H9 (cell line): Measurements from ENCODE around the gene GNL1. TPM values are rescaled to one million over a fixed set of nuclear protein-coding genes. Genes with fewer than 3 reads are reported as not detected.
"Not testable (repeated sequence)": the region's sequence is repeated elsewhere in the genome, so short reads cannot be mapped to it uniquely, and the experiment has no call there.

Source experiments
- DNase-seq: peaks from one replicate; pipeline ENCODE4 v3.0.0-alpha.2; 2017
- H2AFZ ChIP-seq: one replicate; pipeline ENCODE4 v1.6.1; 2013; ENCODE audit warnings: mild to moderate bottlenecking, low read length, control low read depth, moderate library complexity
- H2AK5ac ChIP-seq: 2 replicates; pipeline ENCODE4 v1.6.1; 2013; ENCODE audit warnings: low read length, control low read depth, mixed read lengths; ENCODE audit not compliant: insufficient read length
- H2BK120ac ChIP-seq: one replicate; pipeline ENCODE4 v1.6.1; 2013; ENCODE audit warnings: low read depth, mild to moderate bottlenecking, low read length, control low read depth, inconsistent platforms; ENCODE audit not compliant: poor library complexity, severe bottlenecking
- H2BK12ac ChIP-seq: 2 replicates; pipeline ENCODE4 v1.6.1; 2013; ENCODE audit warnings: low read length, control low read depth, mixed read lengths, low read depth; ENCODE audit not compliant: insufficient read length
- H2BK15ac ChIP-seq: 2 replicates; pipeline ENCODE4 v1.6.1; 2013; ENCODE audit warnings: low read depth, low read length, control low read depth
- H2BK20ac ChIP-seq: one replicate; pipeline ENCODE4 v1.6.1; 2013; ENCODE audit warnings: low read depth, mild to moderate bottlenecking, low read length, control low read depth, inconsistent platforms; ENCODE audit not compliant: poor library complexity, severe bottlenecking
- H2BK5ac ChIP-seq: 2 replicates; pipeline ENCODE4 v1.6.1; 2013; ENCODE audit warnings: low read length, control low read depth, mixed read lengths; ENCODE audit not compliant: insufficient read length
- H3K14ac ChIP-seq: 2 replicates; pipeline ENCODE4 v1.6.1; 2013; ENCODE audit warnings: low read length, control low read depth; ENCODE audit not compliant: insufficient read depth
- H3K18ac ChIP-seq: 2 replicates; pipeline ENCODE4 v1.6.1; 2013; ENCODE audit warnings: low read depth, mild to moderate bottlenecking, mixed read lengths, low read length, control low read depth; ENCODE audit not compliant: insufficient read length
- H3K23ac ChIP-seq: 2 replicates; pipeline ENCODE4 v1.6.1; 2013; ENCODE audit warnings: low read length, control low read depth, mixed read lengths, low read depth; ENCODE audit not compliant: insufficient read length
- H3K23me2 ChIP-seq: 2 replicates; pipeline ENCODE4 v1.6.1; 2013; ENCODE audit warnings: low read depth, mild to moderate bottlenecking, mixed read lengths, low read length, control low read depth; ENCODE audit not compliant: insufficient read length, poor library complexity, severe bottlenecking
- H3K27ac ChIP-seq: 2 replicates; pipeline ENCODE4 v1.5.1; 2013; ENCODE audit warnings: low read length, control low read depth, mixed read lengths, low read depth; ENCODE audit not compliant: insufficient read length
- H3K27me3 ChIP-seq: 2 replicates; pipeline ENCODE4 v1.6.1; 2013; ENCODE audit warnings: low read length, control low read depth, inconsistent platforms; ENCODE audit not compliant: insufficient read depth
- H3K4ac ChIP-seq: 2 replicates; pipeline ENCODE4 v1.6.1; 2013; ENCODE audit warnings: low read depth, mild to moderate bottlenecking, control low read depth, inconsistent platforms, low read length, moderate library complexity
- H3K4me1 ChIP-seq: 2 replicates; pipeline ENCODE4 v1.6.1; 2013; ENCODE audit warnings: low read length, control low read depth, inconsistent platforms; ENCODE audit not compliant: insufficient read depth
- H3K4me2 ChIP-seq: 2 replicates; pipeline ENCODE4 v1.6.1; 2013; ENCODE audit warnings: low read length, control low read depth, mixed read lengths; ENCODE audit not compliant: insufficient read length, insufficient read depth
- H3K56ac ChIP-seq: 2 replicates; pipeline ENCODE4 v1.6.1; 2013; ENCODE audit warnings: low read depth, mild to moderate bottlenecking, mixed read lengths, low read length, control low read depth; ENCODE audit not compliant: insufficient read length
- H3K79me1 ChIP-seq: 2 replicates; pipeline ENCODE4 v1.6.1; 2013; ENCODE audit warnings: low read depth, mild to moderate bottlenecking, moderate library complexity, low read length, control low read depth, inconsistent platforms; ENCODE audit not compliant: insufficient read depth, poor library complexity, severe bottlenecking
- H3K79me2 ChIP-seq: 2 replicates; pipeline ENCODE4 v1.6.1; 2013; ENCODE audit warnings: low read length, control low read depth, inconsistent platforms; ENCODE audit not compliant: insufficient read depth
- H3K9ac ChIP-seq: 2 replicates; pipeline ENCODE4 v1.6.1; 2013; ENCODE audit warnings: low read length, control low read depth, mixed read lengths; ENCODE audit not compliant: insufficient read length; ENCODE audit errors: extremely low read depth
- H3K9me3 ChIP-seq: one replicate; pipeline ENCODE4 v1.6.1; 2013; ENCODE audit warnings: low read depth, low read length, inconsistent platforms; ENCODE audit not compliant: control insufficient read depth
- H3T11ph ChIP-seq: one replicate; pipeline ENCODE4 v1.6.1; 2013; ENCODE audit warnings: mild to moderate bottlenecking, low read length, control low read depth, inconsistent platforms
- H4K20me1 ChIP-seq: one replicate; pipeline ENCODE4 v1.6.1; 2013; ENCODE audit not compliant: control insufficient read depth, insufficient read length, insufficient read depth
- H4K5ac ChIP-seq: 2 replicates; pipeline ENCODE4 v1.6.1; 2013; ENCODE audit warnings: low read depth, mild to moderate bottlenecking, mixed read lengths, low read length, control low read depth; ENCODE audit not compliant: insufficient read length
- H4K8ac ChIP-seq: replicated peaks from 2 replicates; pipeline ENCODE4 v1.6.1; 2013; ENCODE audit warnings: low read length, control low read depth, mixed read lengths, low read depth; ENCODE audit not compliant: insufficient read length
- H4K91ac ChIP-seq: 2 replicates; pipeline ENCODE4 v1.6.1; 2013; ENCODE audit warnings: low read depth, mild to moderate bottlenecking, moderate library complexity, mixed read lengths, low read length, control low read depth; ENCODE audit not compliant: insufficient read length
- H3K27ac Mint-ChIP-seq, 3 experiments: 2 replicates in 2 of 3; 3 replicates in 1 of 3; pipeline ENCODE4 v1.8.0; 2020 to 2021; ENCODE audit warnings: mixed read lengths in 3 of 3, mild to moderate bottlenecking in 1 of 3, moderate library complexity in 1 of 3
- H3K27me3 Mint-ChIP-seq: 2 replicates; pipeline ENCODE4 v1.8.0; 2021; ENCODE audit warnings: low read depth, mild to moderate bottlenecking, moderate library complexity, mixed read lengths
- H3K36me3 Mint-ChIP-seq, 3 experiments: 2 replicates in 2 of 3; 3 replicates in 1 of 3; pipeline ENCODE4 v1.8.0; 2020 to 2021; ENCODE audit warnings: low read depth in 3 of 3, mixed read lengths in 3 of 3; ENCODE audit not compliant: insufficient read depth in 1 of 3
- H3K4me1 Mint-ChIP-seq, 2 experiments: 2 replicates each; pipeline ENCODE4 v1.8.0; 2020; ENCODE audit warnings: mixed read lengths in 2 of 2
- H3K4me3 Mint-ChIP-seq, 2 experiments: 2 replicates in 1 of 2; 3 replicates in 1 of 2; pipeline ENCODE4 v1.8.0; 2020 to 2021; ENCODE audit warnings: mild to moderate bottlenecking in 2 of 2, mixed read lengths in 2 of 2, moderate library complexity in 1 of 2
- H3K9me3 Mint-ChIP-seq, 2 experiments: 2 replicates in 1 of 2; 3 replicates in 1 of 2; pipeline ENCODE4 v1.8.0; 2020; ENCODE audit warnings: mild to moderate bottlenecking in 2 of 2, mixed read lengths in 2 of 2, moderate library complexity in 1 of 2
- WGBS: extraction: QIAGEN DNeasy Blood & Tissue Kit; methylation state at CpG from one replicate; pipeline ENCODE4 v1.1.7; 2013; ENCODE audit warnings: missing lambda C conversion rate, low lambda C conversion rate, mixed read lengths; ENCODE audit not compliant: insufficient read length; ENCODE audit errors: extremely low coverage; 5-methylcytosine and 5-hydroxymethylcytosine counted together
- total RNA-seq: library from RNA; stranded (reverse); gene quantifications from 2 replicates; pipeline ENCODE4 v1.2.1, GENCODE V29; 2021

GNL1 gene
- total RNA-seq, 1 experiment from 2014 or later = 83.5 TPM

DNA sequence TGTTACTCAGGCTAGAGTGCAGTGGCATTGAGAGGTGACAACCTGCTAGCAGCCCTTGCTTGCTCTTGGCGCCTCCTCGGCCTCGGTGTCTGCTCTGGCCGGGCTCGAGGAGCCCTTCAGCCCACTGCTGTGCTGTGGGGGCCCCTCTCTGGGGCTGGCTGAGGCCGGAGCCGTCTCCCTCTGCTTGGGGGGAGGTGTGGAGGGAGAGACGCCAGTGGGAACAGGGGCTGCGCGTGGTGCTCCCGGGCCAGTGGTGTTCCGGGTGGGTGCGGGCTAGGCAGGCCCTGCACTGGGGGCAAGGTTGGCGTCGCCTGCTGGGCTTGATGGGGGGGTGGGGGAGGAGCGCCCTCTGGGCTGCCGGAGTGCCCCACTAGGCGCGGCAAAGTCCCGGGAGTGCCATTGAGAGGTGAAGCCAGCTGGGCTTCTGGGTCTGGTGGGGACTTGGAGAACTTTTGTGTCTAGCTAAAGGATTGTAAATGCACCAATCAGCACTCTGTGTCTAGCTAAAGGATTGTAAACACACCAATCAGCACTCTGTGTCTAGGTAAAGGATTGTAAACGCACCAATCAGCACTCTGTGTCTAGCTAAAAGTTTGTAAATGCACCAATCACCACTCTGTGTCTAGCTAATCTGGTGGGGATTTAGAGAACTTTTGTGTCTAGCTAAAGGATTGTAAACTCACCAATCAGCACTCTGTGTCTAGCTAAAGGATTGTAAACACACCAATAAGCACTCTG is 38.4 kb downstream of the GNL1 start:
- H3K4ac ChIP-seq, H3K9me3 ChIP-seq, H3K56ac ChIP-seq, H4K91ac ChIP-seq, H3K4me1 ChIP-seq, H3K79me2 ChIP-seq, H2BK5ac ChIP-seq, H3K27ac Mint-ChIP-seq, H4K5ac ChIP-seq, H3K23me2 ChIP-seq, H2BK12ac ChIP-seq, H3K79me1 ChIP-seq, H3K18ac ChIP-seq, H2BK120ac ChIP-seq, H3K9ac ChIP-seq, H3K4me3 Mint-ChIP-seq, H2BK20ac ChIP-seq, H4K8ac ChIP-seq, H3K36me3 Mint-ChIP-seq, H3K4me2 ChIP-seq, H2AFZ ChIP-seq, H3K27me3 ChIP-seq, H3K23ac ChIP-seq, H3K14ac ChIP-seq, H3K27ac ChIP-seq, H2BK15ac ChIP-seq, H3T11ph ChIP-seq, DNase-seq, H2AK5ac ChIP-seq, H4K20me1 ChIP-seq: not testable (repeated sequence)
- Mint-ChIP-seq H3K27me3 (peaks cover 19% of the 10 kb centered on the region), H3K4me1 (peaks cover 13 to 16% of the 10 kb centered on the region in 2 experiments), H3K9me3 (peaks cover 5 to 11% of the 10 kb centered on the region in 2 experiments; a peak in 4 of 5 replicates)
- no CpG with 5 or more reads among the region's 21 CpGs for WGBS

DNA sequence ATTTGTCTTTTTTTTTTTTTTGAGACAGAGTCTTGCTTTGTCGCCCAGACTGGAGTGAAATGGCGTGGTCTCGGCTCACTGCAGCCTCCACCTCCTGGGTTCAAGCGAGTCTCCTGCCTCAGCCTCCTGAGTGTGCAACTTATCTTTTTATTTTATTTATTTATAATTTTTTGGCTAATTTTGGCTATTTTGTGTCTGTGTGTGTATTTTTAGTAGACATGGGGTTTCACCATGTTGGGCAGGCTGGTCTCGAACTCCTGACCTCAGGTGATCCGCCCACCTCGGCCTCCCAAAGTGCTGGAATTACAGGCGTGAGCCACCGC is 39.6 kb downstream of the GNL1 start:
- H2BK12ac ChIP-seq, H2BK5ac ChIP-seq, H3K56ac ChIP-seq, H3K9me3 ChIP-seq, H2BK15ac ChIP-seq, H4K20me1 ChIP-seq, DNase-seq, H3T11ph ChIP-seq, H3K36me3 Mint-ChIP-seq, H3K23me2 ChIP-seq, H3K23ac ChIP-seq, H3K79me2 ChIP-seq, H4K8ac ChIP-seq, H3K14ac ChIP-seq, H3K27me3 ChIP-seq, H3K79me1 ChIP-seq, H2AK5ac ChIP-seq, H3K4me1 ChIP-seq, H3K4ac ChIP-seq, H4K5ac ChIP-seq, H2BK20ac ChIP-seq, H2BK120ac ChIP-seq, H3K27me3 Mint-ChIP-seq, H4K91ac ChIP-seq: not testable (repeated sequence)
- Histone ChIP-seq H3K18ac (peak overlapping the region; percentile 76), H2AFZ (peak overlapping the region; percentile 11), H3K4me2 (peak overlapping the region; percentile 63), H3K9ac (peak overlapping the region; percentile 33), H3K27ac (peak overlapping the region; percentile 97)
- Mint-ChIP-seq H3K27ac (peak overlapping the region; percentile 94 to 97 (median 96); a peak in 5 of 7 replicates), H3K4me1 (peaks cover 13 to 16% of the 10 kb centered on the region in 2 experiments), H3K4me3 (peak overlapping the region; percentile 71 to 85), H3K9me3 (peaks cover 5 to 11% of the 10 kb centered on the region in 2 experiments; a peak in 3 of 5 replicates)
- no CpG with 5 or more reads among the region's 9 CpGs for WGBS
